ENCODE results near the gene CALML3.

The CALML3 gene

GRCh38 chr10:5573968-5574641 lies 49.3 kb downstream of the CALML3 start:
- no peak for DNase-seq

GRCh38 chr10:5574642-5575131 lies 49.9 kb downstream of the CALML3 start:
- DNase-seq, result no peak

GRCh38 chr10:5575144-5575481 lies 50.4 kb downstream of the CALML3 start:
- no peak for DNase-seq

GRCh38 chr10:5575482-5576153 lies 50.9 kb downstream of the CALML3 start:
- DNase-seq, result peak in 1 of 2 experiments; percentile 16

DNA sequence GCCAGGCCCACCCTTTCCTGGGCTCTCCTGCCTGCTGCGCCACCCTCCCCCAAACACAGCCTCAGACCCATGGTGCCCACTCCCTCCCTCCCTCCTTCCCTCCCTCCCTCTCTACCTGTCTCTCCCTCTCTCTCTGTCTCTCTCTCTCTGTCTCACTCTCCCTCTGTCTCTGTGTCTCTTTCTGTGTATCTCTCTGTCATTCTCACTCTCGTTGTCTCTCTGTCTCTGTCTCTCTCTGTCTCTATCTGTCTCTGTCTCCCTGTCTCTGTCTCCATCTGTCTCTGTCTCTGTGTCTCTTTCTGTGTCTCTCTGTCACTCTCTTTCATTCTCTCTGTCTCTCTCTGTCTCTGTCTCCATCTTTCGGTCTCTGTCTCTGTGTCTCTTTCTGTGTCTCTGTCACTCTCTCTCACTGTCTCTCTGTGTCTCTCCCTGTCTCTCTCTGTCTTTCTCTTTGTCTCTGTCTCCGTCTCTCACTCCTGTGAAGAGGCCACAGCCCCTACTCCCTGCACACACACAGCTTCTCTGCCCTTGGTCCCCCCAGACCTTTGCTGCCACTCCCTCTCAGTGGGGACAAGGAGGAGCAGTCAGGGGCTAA lies 51.5 kb downstream of the CALML3 start:
- no peak for DNase-seq

Measured in NCI-H187 (cell line).